Activated naive CD4-positive, alpha-beta T cell (primary cell): ENCODE data around the gene XPO1.
"Not testable (repeated sequence)": the region's sequence is repeated elsewhere in the genome, so short reads cannot be mapped to it uniquely, and the experiment has no call there.

Experiments used
- DNase-seq, 4 experiments: peaks; one replicate each; lab custom pipeline; 2025; lab: John Stamatoyannopoulos, UW

The XPO1 gene

GRCh38 chr2:61465045-61465444 lies 73.1 kb downstream of the XPO1 start:
- no peak for DNase-seq

- no peak for DNase-seq
Observed at GRCh38 chr2:61463769-61464475, 74.2 kb downstream of the XPO1 start.

DNA sequence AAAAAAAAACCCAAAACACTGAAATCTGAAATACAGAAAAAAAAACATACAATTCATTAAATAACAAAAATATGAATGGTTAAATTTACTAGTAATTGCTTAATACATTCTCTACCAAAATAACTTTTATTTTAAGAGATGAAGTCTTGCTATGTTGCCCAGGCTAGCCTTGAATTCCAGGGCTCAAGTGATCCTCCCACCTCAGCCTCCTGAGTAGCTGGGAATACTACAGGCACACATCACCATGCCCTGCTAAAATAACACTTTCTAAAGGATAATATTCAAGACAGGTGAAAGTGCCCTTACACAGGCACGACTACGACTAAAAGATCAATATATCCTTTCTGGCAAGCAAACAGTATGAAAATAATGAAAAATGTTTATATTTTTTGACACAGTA lies 76.8 kb downstream of the XPO1 start:
- no peak for DNase-seq

DNA sequence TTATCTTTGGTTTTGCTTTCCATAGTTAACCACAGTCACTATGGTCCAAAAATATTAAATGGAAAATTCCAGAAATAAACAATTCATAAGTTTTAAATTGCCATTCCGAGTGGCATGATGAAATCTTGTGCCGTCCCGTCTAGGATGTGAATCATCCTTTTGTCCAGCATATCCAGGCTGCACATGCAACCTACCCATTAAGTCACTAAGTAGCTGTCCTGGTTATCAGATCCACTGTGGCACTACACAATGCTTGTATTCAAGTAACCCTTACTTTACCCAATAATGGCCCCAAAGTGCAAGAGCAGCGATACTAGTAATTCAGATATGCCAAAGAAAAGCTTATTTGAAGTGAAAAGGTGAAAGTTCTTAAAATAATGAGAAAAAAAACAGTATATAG lies 78.0 kb downstream of the XPO1 start:
- DNase-seq = no peak

DNA sequence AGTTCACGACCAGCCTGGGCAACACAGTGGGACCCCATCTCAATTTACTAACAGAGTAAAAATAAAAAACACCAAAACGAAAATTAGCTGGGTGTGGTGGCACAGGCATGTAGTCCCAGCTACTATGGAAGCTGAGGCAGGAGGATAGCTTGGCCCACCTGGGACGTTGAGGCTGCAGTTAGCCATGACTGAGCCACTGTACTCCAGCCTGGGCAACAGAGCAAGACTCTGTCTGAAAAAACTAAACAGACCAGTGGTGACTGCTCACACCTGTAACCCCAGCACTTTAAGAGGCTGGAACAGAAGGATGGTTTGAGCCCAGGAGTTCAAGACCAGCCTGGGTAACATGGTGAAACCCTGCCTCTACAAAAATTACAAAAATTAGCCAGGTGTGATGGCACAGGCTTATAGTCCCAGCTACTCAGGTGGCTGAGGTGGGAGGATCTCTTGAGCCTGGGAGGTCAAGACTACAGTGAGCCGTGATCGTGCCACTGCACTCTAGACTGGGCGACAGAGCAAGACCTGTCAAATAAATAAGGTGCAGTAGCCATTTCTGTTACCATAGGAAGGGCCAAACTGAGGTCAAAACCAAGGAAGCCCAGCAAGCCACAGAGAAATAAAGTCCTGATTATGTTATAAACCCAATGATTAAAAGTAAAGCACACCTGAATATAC lies 81.3 kb downstream of the XPO1 start:
- no peak for DNase-seq

GRCh38 chr2:61456070-61456745 lies 81.9 kb downstream of the XPO1 start:
- DNase-seq = no peak

DNA sequence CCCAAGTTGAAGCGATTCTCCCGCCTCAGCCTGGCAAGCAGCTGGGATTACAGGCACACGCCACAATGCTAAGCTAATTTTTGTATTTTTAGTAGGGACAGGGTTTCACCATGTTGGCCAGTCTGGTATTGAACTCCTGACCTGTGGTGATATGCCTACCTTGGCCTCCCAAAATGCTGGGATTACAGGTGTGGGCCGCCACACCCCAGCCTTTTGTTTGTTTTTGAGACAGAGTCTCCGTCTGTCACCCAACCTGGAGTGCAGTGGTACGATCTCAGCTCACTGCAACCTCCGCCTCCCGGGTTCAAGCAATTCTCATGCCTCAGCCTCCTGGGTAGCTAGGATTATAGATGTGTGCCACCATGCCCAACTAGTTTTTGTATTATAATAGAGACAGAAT lies 83.2 kb downstream of the XPO1 start:
- not testable (repeated sequence) for DNase-seq

- no peak for DNase-seq
Observed at GRCh38 chr2:61454383-61454782, 83.8 kb downstream of the XPO1 start.

DNA sequence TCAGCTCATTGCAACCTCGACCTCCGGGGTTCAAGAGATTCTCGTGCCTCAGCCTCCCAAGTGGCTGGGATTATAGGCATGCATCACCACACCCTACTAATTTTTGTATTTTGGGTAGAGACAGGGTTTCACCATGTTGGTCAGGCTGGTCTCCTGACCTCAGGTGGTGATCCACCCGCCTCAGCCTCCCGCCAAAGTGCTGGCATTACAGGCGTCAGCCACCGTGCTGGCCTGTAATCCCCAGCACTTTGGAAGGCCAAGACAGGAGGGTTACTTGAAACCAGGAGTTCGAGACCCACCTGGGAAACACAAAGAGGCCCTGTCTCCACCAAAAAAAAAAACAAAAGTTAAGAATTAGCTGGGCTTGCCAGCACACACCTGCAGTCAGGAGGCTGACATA lies 85.8 kb downstream of the XPO1 start:
- no peak for DNase-seq

DNA sequence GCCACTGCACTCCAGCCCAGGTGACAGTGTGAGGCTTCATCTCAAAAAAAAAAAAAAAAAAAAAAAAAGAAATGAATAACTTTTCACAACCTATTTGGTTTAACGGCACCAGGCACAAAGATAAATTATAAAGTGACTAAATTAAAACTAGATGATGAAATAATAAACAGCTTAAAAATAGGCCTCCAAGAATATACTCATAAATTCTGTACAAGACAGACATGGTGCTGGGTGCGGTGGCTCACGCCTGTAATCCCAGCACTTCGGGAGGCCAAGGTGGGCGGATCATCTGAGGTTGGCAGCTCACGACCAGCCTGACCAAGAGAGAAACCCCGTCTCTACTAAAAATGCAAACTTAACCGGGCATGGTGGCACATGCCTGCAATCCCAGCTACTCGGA lies 87.0 kb downstream of the XPO1 start:
- DNase-seq = no peak

DNA sequence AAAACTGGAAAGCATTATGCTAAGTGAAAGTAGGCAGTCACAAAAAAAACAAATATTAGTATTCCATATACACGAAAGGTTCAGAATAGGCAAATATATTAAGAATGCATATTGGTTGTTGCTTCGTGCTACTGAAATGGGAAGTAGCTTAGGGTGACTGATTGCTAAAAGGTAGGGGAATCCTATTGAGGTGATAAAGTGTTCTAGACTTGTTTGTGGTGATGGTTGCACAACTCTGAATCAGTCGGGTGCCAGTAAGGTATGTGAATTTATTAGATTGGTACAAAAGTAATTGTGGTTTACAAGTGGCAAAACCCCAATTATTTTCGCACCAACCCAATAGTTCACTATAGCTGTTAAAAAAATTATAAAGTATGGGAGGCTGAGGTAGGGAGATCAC lies 88.0 kb downstream of the XPO1 start:
- no peak for DNase-seq

DNA sequence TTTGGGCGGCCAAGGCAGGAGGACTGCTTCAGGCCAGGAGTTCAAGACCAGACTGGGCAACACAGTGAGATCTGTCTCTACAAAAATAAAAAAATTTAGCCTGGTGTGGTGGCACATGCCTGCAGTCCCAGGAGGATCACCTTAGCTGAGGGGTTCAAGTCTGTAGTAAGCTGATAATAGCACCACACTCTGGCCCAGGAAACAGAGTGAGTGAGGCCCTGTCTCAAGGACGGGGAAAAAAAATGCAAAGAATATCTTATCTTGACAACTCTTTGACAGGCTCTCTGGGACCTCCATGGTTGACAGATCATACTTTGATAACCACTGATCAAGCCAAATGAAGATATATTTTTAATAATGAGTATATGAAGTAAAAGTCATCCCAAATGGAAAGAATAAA lies 89.9 kb downstream of the XPO1 start:
- DNase-seq = no peak

DNA sequence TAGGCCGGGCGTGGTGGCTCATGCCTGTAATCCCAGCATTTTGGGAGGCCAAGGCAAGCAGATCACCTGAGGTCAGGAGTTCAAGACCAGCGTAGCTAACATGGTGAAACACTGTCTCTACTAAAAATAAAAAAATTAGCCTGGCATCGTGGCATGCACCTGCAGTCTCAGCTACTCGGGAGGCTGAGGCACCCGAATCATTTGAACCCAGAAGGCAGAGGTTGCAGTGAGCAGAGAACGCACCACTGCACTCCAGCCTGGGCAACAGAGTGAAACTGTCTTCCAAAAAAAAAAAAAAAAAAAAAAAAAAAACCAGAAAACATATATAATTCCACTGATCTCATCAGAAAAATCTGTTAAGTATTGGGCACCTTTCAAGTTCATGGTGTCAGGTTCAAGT lies 91.2 kb downstream of the XPO1 start:
- not testable (repeated sequence) for DNase-seq

GRCh38 chr2:61443342-61444041 lies 94.7 kb downstream of the XPO1 start:
- DNase-seq = no peak

DNA sequence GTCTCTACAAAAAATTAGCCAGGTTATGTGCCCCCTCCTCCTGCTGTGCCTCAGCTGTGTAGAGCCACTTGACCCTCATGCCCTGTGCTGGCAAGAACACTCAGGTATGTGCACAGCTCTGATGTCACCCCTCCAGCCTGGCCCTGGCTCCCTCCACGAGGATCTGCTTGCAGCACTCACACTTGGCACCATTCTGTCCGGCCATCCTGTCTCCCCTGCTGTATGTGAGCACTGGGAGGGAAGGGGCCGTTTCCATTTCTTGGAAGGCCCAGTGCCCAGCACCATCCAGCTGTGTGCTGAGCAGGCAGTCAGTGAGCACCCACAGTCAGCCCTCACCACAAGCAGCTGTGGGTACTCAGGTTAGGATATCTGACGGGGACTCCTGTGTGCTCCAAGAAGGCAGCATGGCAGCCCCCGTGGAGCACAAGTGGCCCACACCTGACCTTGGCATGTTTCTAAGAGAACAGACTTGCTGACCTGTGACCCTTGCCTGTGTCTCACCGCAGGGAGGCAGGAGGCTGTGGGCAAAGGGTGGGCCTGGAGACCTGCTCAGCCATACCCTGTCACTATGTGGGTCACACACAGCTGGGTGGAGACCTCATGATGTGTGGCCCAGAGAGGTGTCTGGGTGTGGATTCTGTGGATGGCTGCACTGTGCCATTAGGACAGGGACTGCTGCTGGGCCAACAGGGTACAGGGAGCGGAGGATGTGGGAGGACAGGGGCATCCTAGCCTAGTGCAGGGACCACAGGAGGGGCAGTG lies 98.7 kb downstream of the XPO1 start:
- DNase-seq = no peak

GRCh38 chr2:61438670-61439069 lies 99.5 kb downstream of the XPO1 start:
- no peak for DNase-seq

DNA sequence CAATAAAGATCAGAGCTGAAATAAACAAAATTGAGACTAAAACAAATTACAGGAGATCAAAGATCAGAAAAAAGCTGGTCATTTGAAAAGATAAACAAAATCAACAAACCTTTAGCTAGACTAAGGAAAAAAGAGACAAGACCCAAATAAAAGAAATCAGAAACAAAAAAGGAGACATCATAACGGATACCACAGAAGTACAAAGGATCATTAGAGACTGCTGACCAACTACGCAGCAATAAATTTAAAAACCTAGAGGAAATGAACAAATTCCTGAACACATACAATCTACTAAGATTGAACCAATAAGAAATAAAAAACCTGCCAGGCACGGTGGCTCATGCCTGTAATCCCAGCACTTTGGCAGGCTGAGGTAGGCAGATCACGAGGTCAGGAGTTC lies 101.0 kb downstream of the XPO1 start:
- DNase-seq = no peak

DNA sequence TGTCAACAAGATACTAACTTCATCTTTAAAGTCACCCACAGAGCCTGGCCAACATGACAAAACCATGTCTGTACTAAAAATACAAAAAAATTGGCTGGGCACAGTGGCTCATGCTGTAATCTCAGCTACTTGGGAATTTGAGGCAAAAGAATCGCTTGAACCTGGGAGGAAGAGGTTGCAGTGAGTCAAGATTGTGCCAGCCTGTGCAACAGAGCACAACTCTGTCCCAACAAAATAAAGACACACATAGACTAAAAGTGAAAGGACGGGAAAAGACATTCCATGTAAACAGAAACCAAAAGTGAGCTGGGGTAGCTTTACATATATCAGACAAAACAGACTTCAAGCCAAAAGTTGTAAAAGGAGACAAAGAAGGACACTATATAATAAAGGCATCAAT lies 102.1 kb downstream of the XPO1 start:
- DNase-seq = no peak

GRCh38 chr2:61435291-61435690 lies 102.9 kb downstream of the XPO1 start:
- no peak for DNase-seq

- no peak for DNase-seq
Observed at GRCh38 chr2:61434314-61434713, 103.8 kb downstream of the XPO1 start.

GRCh38 chr2:61433606-61434005 lies 104.5 kb downstream of the XPO1 start:
- no peak for DNase-seq

DNA sequence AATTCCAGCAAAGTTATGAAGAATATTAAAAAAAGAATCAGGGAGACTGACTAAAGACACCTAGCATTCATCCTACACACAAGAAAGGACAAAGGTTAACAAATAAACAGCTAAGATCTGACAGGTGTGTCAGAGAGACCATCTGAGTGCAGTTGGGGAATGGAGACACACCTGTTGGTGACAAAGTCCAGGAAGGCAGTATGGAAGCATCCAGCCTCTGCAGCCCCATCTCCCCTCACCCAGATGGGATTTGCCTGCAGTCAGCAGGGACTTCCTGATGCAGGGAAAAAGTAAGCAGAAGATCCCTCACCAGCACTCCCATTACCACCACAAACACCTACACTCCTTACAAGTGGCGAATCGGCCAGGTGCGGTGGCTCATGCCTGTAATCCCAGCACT lies 105.2 kb downstream of the XPO1 start:
- no peak for DNase-seq
